HCT116 (cell line): ENCODE results near the gene DLST.

Source experiments
- ATF3 ChIP-seq: IDR thresholded peaks from 2 replicates; pipeline ENCODE4 v1.6.1; 2012
- CEBPB ChIP-seq: IDR thresholded peaks from 2 replicates; pipeline ENCODE4 v1.6.1; 2012; ENCODE audit warnings: low read depth
- CTCF ChIP-seq, 3 experiments: fragments of 200-600 bp in 1 of 3; sonication (generic) in 1 of 3; IDR thresholded peaks in 2 of 3; conservative IDR thresholded peaks in 1 of 3; 2 replicates each; pipeline ENCODE4 v1.5.1; 2012 to 2017; ENCODE audit warnings: low read depth in 2 of 3, low read length in 2 of 3, antibody characterized with exemption in 1 of 3, borderline replicate concordance in 1 of 3, control low read depth in 1 of 3, mild to moderate bottlenecking in 1 of 3, mixed read lengths in 1 of 3, mixed run types in 1 of 3, moderate library complexity in 1 of 3; ENCODE audit not compliant: insufficient read depth in 1 of 3
- EZH2 ChIP-seq: fragments of 200-600 bp; sonication (generic); IDR thresholded peaks from 2 replicates; pipeline ENCODE4 v1.6.1; 2017; ENCODE audit warnings: antibody characterized with exemption, mixed run types
- EZH2phosphoT487 ChIP-seq: fragments of 200-600 bp; IDR thresholded peaks from 2 replicates; pipeline ENCODE4 v1.6.1; 2018; ENCODE audit warnings: antibody characterized with exemption, borderline replicate concordance
- FOSL1 ChIP-seq: IDR thresholded peaks from 2 replicates; pipeline ENCODE4 v1.6.1; 2012; ENCODE audit warnings: low read depth
- MAX ChIP-seq: IDR thresholded peaks from 2 replicates; pipeline ENCODE4 v1.6.1; 2012
- POLR2A ChIP-seq: IDR thresholded peaks from 2 replicates; pipeline ENCODE4 v1.7.0; 2011; ENCODE audit warnings: borderline replicate concordance; ENCODE audit not compliant: insufficient read depth, insufficient read length; ENCODE audit errors: extremely low read depth
- POLR2AphosphoS5 ChIP-seq: IDR thresholded peaks from 2 replicates; pipeline ENCODE4 v1.6.1; 2011; ENCODE audit warnings: mild to moderate bottlenecking, low read depth, low read length, moderate library complexity
- RAD21 ChIP-seq: IDR thresholded peaks from 2 replicates; pipeline ENCODE4 v1.6.1; 2012; ENCODE audit warnings: low read depth, mild to moderate bottlenecking
- YY1 ChIP-seq: IDR thresholded peaks from 2 replicates; pipeline ENCODE4 v1.6.1; 2011; ENCODE audit warnings: low read length, low read depth, moderate library complexity, mild to moderate bottlenecking; ENCODE audit not compliant: insufficient replicate concordance; ENCODE audit errors: extremely low read depth
- ZBTB33 ChIP-seq: IDR thresholded peaks from 2 replicates; pipeline ENCODE4 v1.6.1; 2011; ENCODE audit warnings: mild to moderate bottlenecking, low read length, moderate library complexity; ENCODE audit not compliant: insufficient replicate concordance; ENCODE audit errors: extremely low read depth
- ZNF274 ChIP-seq: fragments of 200-500 bp; sonication (Bioruptor generic); IDR thresholded peaks from 2 replicates; pipeline ENCODE4 v1.6.1; 2014; ENCODE audit warnings: mild to moderate bottlenecking, low read depth, low read length, inconsistent platforms

GRCh38 chr14:74952697-74953484 is 71.2 kb downstream of the DLST start:
- TF ChIP-seq FOSL1 (no peak), CTCF (IDR thresholded peaks at IDR 0.05 in 2 of 3, conservative IDR thresholded peaks at IDR 0.05 in 1 of 3; ENCODE audit: borderline replicate concordance in 1 of 3, insufficient read depth in 1 of 3, low read depth in 2 of 3, low read length in 2 of 3) (no peak), RAD21 (no peak), EZH2phosphoT487 (no peak), POLR2A (no peak), CEBPB (no peak), POLR2AphosphoS5 (no peak), MAX (no peak), EZH2 (no peak), ATF3 (no peak), ZBTB33 (no peak), YY1 (no peak), ZNF274 (no peak)
